Anterior cingulate cortex (tissue), 58 donors: ENCODE results near the gene NRF1.

Source experiments
- DNase-seq, 58 donors: peaks; one replicate each; lab custom pipeline; 2025; lab: John Stamatoyannopoulos, UW

Gene NRF1

GRCh38 chr7:129765352-129765751 lies 153.8 kb downstream of the NRF1 start:
- no peak for DNase-seq

GRCh38 chr7:129767120-129768015 lies 155.8 kb downstream of the NRF1 start:
- DNase-seq, result no peak

GRCh38 chr7:129768614-129769399 lies 157.3 kb downstream of the NRF1 start:
- DNase-seq, result no peak

- DNase-seq, result no peak
Observed at GRCh38 chr7:129769400-129769774, 157.9 kb downstream of the NRF1 start.

- DNase-seq, result no peak
Observed at GRCh38 chr7:129769866-129770808, 158.6 kb downstream of the NRF1 start.

GRCh38 chr7:129771201-129771927 lies 159.8 kb downstream of the NRF1 start:
- DNase-seq, result no peak

GRCh38 chr7:129771928-129772479 lies 160.5 kb downstream of the NRF1 start:
- no peak for DNase-seq

GRCh38 chr7:129772646-129773280 lies 161.2 kb downstream of the NRF1 start:
- DNase-seq, result no peak

GRCh38 chr7:129773328-129773731 lies 161.8 kb downstream of the NRF1 start:
- no peak for DNase-seq

GRCh38 chr7:129773871-129774270 lies 162.4 kb downstream of the NRF1 start:
- no peak for DNase-seq

- peak in 1 of 58 donors; percentile 5 for DNase-seq
Observed at GRCh38 chr7:129774359-129774758, 162.8 kb downstream of the NRF1 start.

GRCh38 chr7:129774871-129775694 lies 163.6 kb downstream of the NRF1 start:
- DNase-seq, result no peak

GRCh38 chr7:129775695-129776361 lies 164.3 kb downstream of the NRF1 start:
- no peak for DNase-seq

- no peak for DNase-seq
Observed at GRCh38 chr7:129776362-129776722, 164.8 kb downstream of the NRF1 start.

- no peak for DNase-seq
Observed at GRCh38 chr7:129777195-129777844, 165.8 kb downstream of the NRF1 start.

- no peak for DNase-seq
Observed at GRCh38 chr7:129777993-129778769, 166.7 kb downstream of the NRF1 start.
